H1 (cell line): ENCODE measurements around the gene OASL. TPM values are rescaled to one million over a fixed set of nuclear protein-coding genes. Genes with fewer than 3 reads are reported as not detected.
A peak's percentile ranks its signal among the peaks of the same experiment; 100 is the strongest.

Source experiments
- CTCF ChIA-PET: fragments of 300-600 bp; sonication (Branson Sonifier 250); formaldehyde crosslinking; loops from one replicate; lab custom pipeline; 2021; ENCODE audit not compliant: partially characterized antibody; lab: Charles Lee
- POLR2A ChIA-PET: fragments of 300-600 bp; sonication (Branson Sonifier 250); formaldehyde crosslinking; loops from one replicate; lab custom pipeline; 2021; ENCODE audit warnings: inconsistent platforms; ENCODE audit not compliant: partially characterized antibody; lab: Charles Lee
- DNase-seq, 2 experiments: peaks; one replicate each; pipeline versions ENCODE4 v3.0.0 to v3.0.0-alpha.2; 2010 to 2022; ENCODE audit warnings: low spot score in 2 of 2, low read depth in 1 of 2, mixed read lengths in 1 of 2
- FAIRE-seq: peaks from 2 replicates; lab custom pipeline; 2011; peaks lifted over from hg19 to GRCh38; lab: Jason Lieb, UNC
- H2AFZ ChIP-seq: 2 replicates; pipeline ENCODE4 v1.8.1; 2012; ENCODE audit warnings: low read length, inconsistent platforms
- H2AK5ac ChIP-seq: 2 replicates; pipeline ENCODE4 v1.6.1; 2013; ENCODE audit warnings: low read depth, low read length
- H2BK120ac ChIP-seq: replicated peaks from 2 replicates; pipeline ENCODE3; 2013; ENCODE audit warnings: low read depth, low read length, inconsistent platforms
- H2BK12ac ChIP-seq: 2 replicates; pipeline ENCODE4 v1.6.1; 2013; ENCODE audit warnings: low read depth, low read length
- H2BK15ac ChIP-seq: 2 replicates; pipeline ENCODE4 v1.6.1; 2013; ENCODE audit warnings: low read length
- H2BK20ac ChIP-seq: 2 replicates; pipeline ENCODE4 v1.6.1; 2013; ENCODE audit warnings: low read length
- H2BK5ac ChIP-seq: 2 replicates; pipeline ENCODE4 v1.6.1; 2013; ENCODE audit warnings: low read depth, low read length
- H3K14ac ChIP-seq: 2 replicates; pipeline ENCODE4 v1.6.1; 2013; ENCODE audit warnings: inconsistent platforms; ENCODE audit not compliant: insufficient read length
- H3K18ac ChIP-seq: 2 replicates; pipeline ENCODE4 v1.6.1; 2013; ENCODE audit warnings: low read length; ENCODE audit errors: extremely low read depth
- H3K23ac ChIP-seq: 2 replicates; pipeline ENCODE4 v1.6.1; 2013; ENCODE audit warnings: inconsistent platforms; ENCODE audit not compliant: insufficient read length
- H3K23me2 ChIP-seq: 2 replicates; pipeline ENCODE4 v1.6.1; 2013; ENCODE audit warnings: low read depth, low read length
- H3K27ac ChIP-seq: 2 replicates; pipeline ENCODE4 v1.6.1; 2011; ENCODE audit warnings: low read depth, low read length, inconsistent platforms
- H3K27me3 ChIP-seq, 4 experiments: replicated peaks in 1 of 4; 1 replicate in 1 of 4; 2 replicates in 3 of 4; pipeline versions ENCODE4 v1.6.1 to v1.8.1; 2011 to 2013; ENCODE audit warnings: low read length in 3 of 4, mild to moderate bottlenecking in 3 of 4, inconsistent platforms in 2 of 4, mixed read lengths in 2 of 4, moderate library complexity in 1 of 4; ENCODE audit not compliant: control insufficient read depth in 3 of 4, insufficient read depth in 3 of 4; ENCODE audit errors: extremely low read depth in 1 of 4
- H3K36me3 ChIP-seq, 4 experiments: 2 replicates each; pipeline versions ENCODE4 v1.6.1 to v1.8.1; 2011 to 2013; ENCODE audit warnings: mild to moderate bottlenecking in 4 of 4, low read length in 3 of 4, moderate library complexity in 2 of 4, control low read depth in 1 of 4, inconsistent platforms in 1 of 4; ENCODE audit not compliant: insufficient read depth in 4 of 4, control insufficient read depth in 2 of 4
- H3K4ac ChIP-seq: replicated peaks from 2 replicates; pipeline ENCODE3; 2013; ENCODE audit warnings: low read length, low read depth, mixed read lengths, inconsistent platforms; ENCODE audit not compliant: insufficient read length
- H3K4me1 ChIP-seq, 4 experiments: replicated peaks in 1 of 4; 1 replicate in 1 of 4; 2 replicates in 3 of 4; pipeline versions ENCODE4 v1.6.1 to v1.8.1; 2011 to 2013; ENCODE audit warnings: low read length in 3 of 4, inconsistent platforms in 2 of 4, mixed read lengths in 1 of 4; ENCODE audit not compliant: insufficient read depth in 4 of 4, control insufficient read depth in 3 of 4
- H3K4me2 ChIP-seq, 2 experiments: 2 replicates each; pipeline versions ENCODE4 v1.6.1 to v1.8.1; 2011 to 2013; ENCODE audit warnings: low read depth in 2 of 2, low read length in 2 of 2, control low read depth in 1 of 2, inconsistent platforms in 1 of 2, mild to moderate bottlenecking in 1 of 2; ENCODE audit not compliant: insufficient read depth in 1 of 2
- H3K4me3 ChIP-seq, 4 experiments: fragments of 200-600, 300-600 bp in 1 of 4; sonication (generic), shearing (Covaris generic), sonication (Bioruptor Twin) in 1 of 4; 2 replicates each; pipeline versions ENCODE4 v1.5.1 to v1.8.1; 2011 to 2016; ENCODE audit warnings: low read length in 4 of 4, low read depth in 3 of 4, control low read depth in 2 of 4, inconsistent platforms in 2 of 4, mild to moderate bottlenecking in 2 of 4, mixed read lengths in 1 of 4, moderate library complexity in 1 of 4; ENCODE audit not compliant: insufficient read depth in 2 of 4; ENCODE audit errors: extremely low read depth in 1 of 4
- H3K56ac ChIP-seq: replicated peaks from 2 replicates; pipeline ENCODE3; 2013; ENCODE audit warnings: low read depth, mild to moderate bottlenecking, mixed read lengths, low read length, inconsistent platforms; ENCODE audit not compliant: insufficient read length
- H3K79me1 ChIP-seq: 2 replicates; pipeline ENCODE4 v1.6.1; 2013; ENCODE audit warnings: low read depth, low read length, control low read depth
- H3K79me2 ChIP-seq, 2 experiments: 2 replicates each; pipeline versions ENCODE4 v1.6.1 to v1.8.1; 2012 to 2013; ENCODE audit warnings: low read length in 2 of 2, mild to moderate bottlenecking in 2 of 2, inconsistent platforms in 1 of 2; ENCODE audit not compliant: insufficient read depth in 2 of 2, control insufficient read depth in 1 of 2
- H3K9ac ChIP-seq, 4 experiments: replicated peaks in 1 of 4; 1 replicate in 1 of 4; 2 replicates in 3 of 4; pipeline versions ENCODE4 v1.6.1 to v1.8.1; 2011 to 2013; ENCODE audit warnings: low read depth in 3 of 4, low read length in 3 of 4, control low read depth in 2 of 4, mild to moderate bottlenecking in 2 of 4, moderate library complexity in 2 of 4, inconsistent platforms in 1 of 4; ENCODE audit errors: extremely low read depth in 1 of 4
- H3K9me3 ChIP-seq, 2 experiments: 2 replicates each; pipeline versions ENCODE4 v1.6.1 to v1.8.1; 2012 to 2013; ENCODE audit warnings: mild to moderate bottlenecking in 2 of 2, moderate library complexity in 2 of 2, control low read depth in 1 of 2, inconsistent platforms in 1 of 2, low read depth in 1 of 2, low read length in 1 of 2, mixed read lengths in 1 of 2; ENCODE audit not compliant: insufficient read depth in 2 of 2
- H4K20me1 ChIP-seq, 2 experiments: replicated peaks in 1 of 2; 2 replicates each; pipeline versions ENCODE3 to v1.8.1; 2011 to 2013; ENCODE audit warnings: inconsistent platforms in 2 of 2, low read length in 2 of 2, mild to moderate bottlenecking in 1 of 2; ENCODE audit not compliant: insufficient read depth in 2 of 2, control insufficient read depth in 1 of 2
- H4K5ac ChIP-seq: 2 replicates; pipeline ENCODE4 v1.6.1; 2013; ENCODE audit warnings: low read length, low read depth, mixed read lengths, inconsistent platforms; ENCODE audit not compliant: insufficient read length
- H4K8ac ChIP-seq: 2 replicates; pipeline ENCODE4 v1.8.0; 2013; ENCODE audit warnings: mild to moderate bottlenecking, moderate library complexity, low read length, inconsistent platforms; ENCODE audit not compliant: insufficient read depth; ENCODE audit errors: extremely low read depth
- H4K91ac ChIP-seq: replicated peaks from 2 replicates; pipeline ENCODE3; 2013; ENCODE audit warnings: low read length, mixed read lengths, inconsistent platforms; ENCODE audit not compliant: insufficient read length
- BACH1 ChIP-seq: IDR thresholded peaks from 2 replicates; pipeline ENCODE4 v1.6.1; 2012; ENCODE audit warnings: low read length, improper control_type of control experiment
- CBX5 ChIP-seq: fragments of 300-800, 300-1000 bp; sonication (generic); IDR thresholded peaks from 2 replicates; pipeline ENCODE4 v1.7.1; 2016; ENCODE audit warnings: antibody characterized with exemption, low read length, low read depth
- EGR1 ChIP-seq: IDR thresholded peaks from 2 replicates; pipeline ENCODE4 v1.6.1; 2011; ENCODE audit warnings: low read depth, low read length, borderline replicate concordance
- POU5F1 ChIP-seq: IDR thresholded peaks from 2 replicates; pipeline ENCODE4 v1.6.1; 2011; ENCODE audit warnings: low read depth, mild to moderate bottlenecking, low read length, moderate library complexity
- SIN3A ChIP-seq, 2 experiments: IDR thresholded peaks in 1 of 2; conservative IDR thresholded peaks in 1 of 2; 2 replicates each; pipeline ENCODE4 v1.6.1; 2011 to 2012; ENCODE audit warnings: low read length in 2 of 2, improper control_type of control experiment in 1 of 2, low read depth in 1 of 2, mild to moderate bottlenecking in 1 of 2
- SIRT6 ChIP-seq: IDR thresholded peaks from one replicate; pipeline ENCODE4 v1.7.1; 2012; ENCODE audit warnings: low read length, inconsistent platforms
- WGBS, 2 experiments: shearing (Covaris generic) in 1 of 2; methylation state at CpG; one replicate each; pipeline versions ENCODE4 v1.1.6 to v1.1.7; 2013 to 2015; ENCODE audit warnings: low lambda C conversion rate in 2 of 2, mixed read lengths in 2 of 2, inconsistent platforms in 1 of 2, low coverage in 1 of 2, missing lambda C conversion rate in 1 of 2; ENCODE audit not compliant: insufficient replicate concordance in 2 of 2, insufficient coverage in 1 of 2, insufficient read length in 1 of 2; ENCODE audit errors: extremely low coverage in 1 of 2, missing lambda C conversion rate in 1 of 2; 5-methylcytosine and 5-hydroxymethylcytosine counted together
- polyA plus RNA-seq, 7 experiments: library from polyadenylated mRNA; depleted of rRNA in 3 of 7; stranded (reverse) in 5 of 7; unstranded in 2 of 7; fragments of >200 nt in 5 of 7; fragments of 200-250 nt in 2 of 7; gene quantifications; 1 replicate in 5 of 7; 2 replicates in 1 of 7; 4 replicates in 1 of 7; pipeline versions ENCODE4 v1.2.1 to v1.2.3, GENCODE V29; 2011 to 2013; ENCODE audit warnings: missing spikeins in 2 of 7, mixed read lengths in 2 of 7
- total RNA-seq: library from RNA; stranded (reverse); fragmentation: NEBNext Ultra II Directional; extraction: Animal tissue kit (Norgen Biotek cat#: 25700); gene quantifications from 2 replicates; pipeline ENCODE4 v1.2.1, GENCODE V29; 2021
- TF ChIP-seq, protein P1 (sequence below), 3 experiments: IDR thresholded peaks; 1 replicate in 2 of 3; 2 replicates in 1 of 3; pipeline versions ENCODE4 v1.5.1 to v1.6.1; 2011; ENCODE audit warnings: low read length in 3 of 3, mild to moderate bottlenecking in 3 of 3, inconsistent platforms in 2 of 3, low read depth in 1 of 3, moderate library complexity in 1 of 3; ENCODE audit not compliant: insufficient read depth in 1 of 3; ENCODE audit errors: control extremely low read depth in 1 of 3
- TF ChIP-seq, protein P2 (sequence below): IDR thresholded peaks from 2 replicates; pipeline ENCODE4 v1.6.1; 2012; ENCODE audit warnings: inconsistent platforms

OASL gene
- total and polyA plus RNA-seq, 2 of the 8 experiments (the other 6 are each of a cell fraction or from before 2014, with no cell fraction given) = not detected

DNA sequence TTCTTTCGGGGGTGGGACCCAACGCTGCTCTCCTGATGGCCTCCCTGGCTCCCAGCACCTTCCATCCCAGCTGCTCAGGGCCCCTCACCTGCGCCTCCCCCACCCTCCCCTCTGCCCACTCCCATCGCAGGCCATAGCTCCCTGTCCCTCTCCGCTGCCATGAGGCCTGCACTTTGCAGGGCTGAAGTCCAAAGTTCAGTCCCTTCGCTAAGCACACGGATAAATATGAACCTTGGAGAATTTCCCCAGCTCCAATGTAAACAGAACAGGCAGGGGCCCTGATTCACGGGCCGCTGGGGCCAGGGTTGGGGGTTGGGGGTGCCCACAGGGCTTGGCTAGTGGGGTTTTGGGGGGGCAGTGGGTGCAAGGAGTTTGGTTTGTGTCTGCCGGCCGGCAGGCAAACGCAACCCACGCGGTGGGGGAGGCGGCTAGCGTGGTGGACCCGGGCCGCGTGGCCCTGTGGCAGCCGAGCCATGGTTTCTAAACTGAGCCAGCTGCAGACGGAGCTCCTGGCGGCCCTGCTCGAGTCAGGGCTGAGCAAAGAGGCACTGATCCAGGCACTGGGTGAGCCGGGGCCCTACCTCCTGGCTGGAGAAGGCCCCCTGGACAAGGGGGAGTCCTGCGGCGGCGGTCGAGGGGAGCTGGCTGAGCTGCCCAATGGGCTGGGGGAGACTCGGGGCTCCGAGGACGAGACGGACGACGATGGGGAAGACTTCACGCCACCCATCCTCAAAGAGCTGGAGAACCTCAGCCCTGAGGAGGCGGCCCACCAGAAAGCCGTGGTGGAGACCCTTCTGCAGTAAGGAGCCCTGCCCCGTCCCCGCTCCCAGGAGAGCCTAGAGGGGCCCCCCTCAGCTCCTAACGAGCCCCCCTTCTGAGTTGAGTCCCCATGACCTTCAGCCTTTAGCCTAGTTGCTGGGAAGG lies 60.5 kb downstream of the OASL start, which contains the start of gene HNF1A:
HNF1A (plus strand) TSS at position 248 of the 924 bp plus-strand sequence; CDS start at position 474, 226 bp downstream.
- Histone ChIP-seq H3K36me3 (no peaks in the 10 kb centered on the region), H3K56ac (no peak within 1 kb of the TSS), H4K5ac (no peak within 1 kb of the TSS), H3K23me2 (no peaks in the 10 kb centered on the region), H2AK5ac (no peak within 1 kb of the TSS), H2BK20ac (0 out of 2 replicates have a peak within 1 kb of the TSS, but pooled peaks have one; percentile 21), H3K4ac (peak within 1 kb of the TSS; percentile 69), H2BK120ac (no peak within 1 kb of the TSS), H3K4me3 (no peak within 1 kb of the TSS), H3K9me3 (no peaks in the 10 kb centered on the region), H2BK5ac (no peak within 1 kb of the TSS), H2BK15ac (no peak within 1 kb of the TSS), H3K79me2 (no peaks in the 10 kb centered on the region), H3K4me1 (peaks cover 0 to 5% (median 1%) of the 10 kb centered on the region in 4 experiments; a peak in 3 of 7 replicates), H3K14ac (no peak within 1 kb of the TSS), H3K4me2 (no peak within 1 kb of the TSS), H3K79me1 (no peaks in the 10 kb centered on the region), H4K20me1 (no peaks in the 10 kb centered on the region), H4K91ac (no peak within 1 kb of the TSS), H2AFZ (no peak within 1 kb of the TSS; the same call in 1 of the 2 replicates), H3K9ac (no peak within 1 kb of the TSS), H3K27ac (no peak within 1 kb of the TSS), H3K18ac (no peak within 1 kb of the TSS), H2BK12ac (no peak within 1 kb of the TSS), H3K23ac (no peak within 1 kb of the TSS), H3K27me3 (no peaks in the 10 kb centered on the region), H4K8ac (0 out of 2 replicates have a peak within 1 kb of the TSS, but pooled peaks have one; percentile 40)
- POLR2A ChIA-PET = interaction anchor here (0.9 to 1.1 kb wide), 2 partner anchors 18 to 38 kb away, joined by 3 read pairs; partner anchors contain the start of gene C12orf43
- CTCF ChIA-PET = interaction anchor here (0.6 to 2.9 kb wide), 11 partner anchors 22 to 395 kb away, joined by 3 to 24 read pairs (median 3); no protein-coding TSS in a partner anchor
- WGBS, 2 experiments = 95% methylated on average over 22 of the region's 40 CpGs; no CpG with 5 or more reads in 1 of the 2 experiments
- DNase-seq (no peak), FAIRE-seq (no peak)
- no peak for TF ChIP-seq EGR1
- TF ChIP-seq BACH1 = no peak
- no peak for TF ChIP-seq POU5F1
- no peak for TF ChIP-seq SIRT6
- TF ChIP-seq SIN3A (conservative IDR thresholded peaks at IDR 0.05 in 1 of 2, IDR thresholded peaks at IDR 0.05 in 1 of 2; ENCODE audit: low read depth in 1 of 2, low read length in 2 of 2) = no peak
- TF ChIP-seq, protein P1, sequence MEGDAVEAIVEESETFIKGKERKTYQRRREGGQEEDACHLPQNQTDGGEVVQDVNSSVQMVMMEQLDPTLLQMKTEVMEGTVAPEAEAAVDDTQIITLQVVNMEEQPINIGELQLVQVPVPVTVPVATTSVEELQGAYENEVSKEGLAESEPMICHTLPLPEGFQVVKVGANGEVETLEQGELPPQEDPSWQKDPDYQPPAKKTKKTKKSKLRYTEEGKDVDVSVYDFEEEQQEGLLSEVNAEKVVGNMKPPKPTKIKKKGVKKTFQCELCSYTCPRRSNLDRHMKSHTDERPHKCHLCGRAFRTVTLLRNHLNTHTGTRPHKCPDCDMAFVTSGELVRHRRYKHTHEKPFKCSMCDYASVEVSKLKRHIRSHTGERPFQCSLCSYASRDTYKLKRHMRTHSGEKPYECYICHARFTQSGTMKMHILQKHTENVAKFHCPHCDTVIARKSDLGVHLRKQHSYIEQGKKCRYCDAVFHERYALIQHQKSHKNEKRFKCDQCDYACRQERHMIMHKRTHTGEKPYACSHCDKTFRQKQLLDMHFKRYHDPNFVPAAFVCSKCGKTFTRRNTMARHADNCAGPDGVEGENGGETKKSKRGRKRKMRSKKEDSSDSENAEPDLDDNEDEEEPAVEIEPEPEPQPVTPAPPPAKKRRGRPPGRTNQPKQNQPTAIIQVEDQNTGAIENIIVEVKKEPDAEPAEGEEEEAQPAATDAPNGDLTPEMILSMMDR (IDR thresholded peaks at IDR 0.05; ENCODE audit: control extremely low read depth in 1 of 3, insufficient read depth in 1 of 3, low read depth in 1 of 3, low read length in 3 of 3) = no peak
- TF ChIP-seq, protein P2, sequence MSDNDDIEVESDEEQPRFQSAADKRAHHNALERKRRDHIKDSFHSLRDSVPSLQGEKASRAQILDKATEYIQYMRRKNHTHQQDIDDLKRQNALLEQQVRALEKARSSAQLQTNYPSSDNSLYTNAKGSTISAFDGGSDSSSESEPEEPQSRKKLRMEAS = no peak
- no peak for TF ChIP-seq CBX5
